GM12873 (cell line): ENCODE results near the gene DOHH.

ENCODE experiments used
- TF ChIP-seq, protein P1 (sequence below): IDR thresholded peaks from 2 replicates; pipeline ENCODE4 v1.5.1; 2012; ENCODE audit warnings: low read depth, mild to moderate bottlenecking, moderate library complexity, low read length, control low read depth; ENCODE audit not compliant: insufficient read depth; ENCODE audit errors: missing control alignments

The DOHH gene

GRCh38 chr19:3494051-3494450 lies 6.4 kb downstream of the DOHH start:
- TF ChIP-seq, protein P1, sequence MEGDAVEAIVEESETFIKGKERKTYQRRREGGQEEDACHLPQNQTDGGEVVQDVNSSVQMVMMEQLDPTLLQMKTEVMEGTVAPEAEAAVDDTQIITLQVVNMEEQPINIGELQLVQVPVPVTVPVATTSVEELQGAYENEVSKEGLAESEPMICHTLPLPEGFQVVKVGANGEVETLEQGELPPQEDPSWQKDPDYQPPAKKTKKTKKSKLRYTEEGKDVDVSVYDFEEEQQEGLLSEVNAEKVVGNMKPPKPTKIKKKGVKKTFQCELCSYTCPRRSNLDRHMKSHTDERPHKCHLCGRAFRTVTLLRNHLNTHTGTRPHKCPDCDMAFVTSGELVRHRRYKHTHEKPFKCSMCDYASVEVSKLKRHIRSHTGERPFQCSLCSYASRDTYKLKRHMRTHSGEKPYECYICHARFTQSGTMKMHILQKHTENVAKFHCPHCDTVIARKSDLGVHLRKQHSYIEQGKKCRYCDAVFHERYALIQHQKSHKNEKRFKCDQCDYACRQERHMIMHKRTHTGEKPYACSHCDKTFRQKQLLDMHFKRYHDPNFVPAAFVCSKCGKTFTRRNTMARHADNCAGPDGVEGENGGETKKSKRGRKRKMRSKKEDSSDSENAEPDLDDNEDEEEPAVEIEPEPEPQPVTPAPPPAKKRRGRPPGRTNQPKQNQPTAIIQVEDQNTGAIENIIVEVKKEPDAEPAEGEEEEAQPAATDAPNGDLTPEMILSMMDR: no peak

- TF ChIP-seq, protein P1: no peak
These were observed 6.8 kb downstream of the DOHH start for GRCh38 chr19:3493651-3494050.

DNA sequence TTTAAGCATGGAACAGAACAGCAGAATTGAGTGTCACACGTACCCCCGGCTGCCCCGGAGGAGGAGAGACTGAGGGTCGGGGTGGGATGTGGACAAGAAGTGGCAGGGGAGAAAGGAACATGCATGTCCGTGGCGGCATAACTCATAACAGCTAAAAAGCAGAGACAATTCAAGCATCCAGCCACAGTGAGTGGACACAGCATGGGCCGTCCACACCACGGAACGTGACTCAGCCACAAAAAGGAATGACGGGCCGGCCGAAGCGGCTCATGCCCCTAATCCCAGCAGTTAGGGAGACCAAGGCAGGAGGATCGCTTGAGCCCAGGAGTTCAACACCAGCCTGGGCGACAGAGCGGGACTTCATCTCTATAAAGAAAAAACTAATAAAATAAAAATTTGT lies 7.6 kb downstream of the DOHH start:
- TF ChIP-seq, protein P1: no peak

DNA sequence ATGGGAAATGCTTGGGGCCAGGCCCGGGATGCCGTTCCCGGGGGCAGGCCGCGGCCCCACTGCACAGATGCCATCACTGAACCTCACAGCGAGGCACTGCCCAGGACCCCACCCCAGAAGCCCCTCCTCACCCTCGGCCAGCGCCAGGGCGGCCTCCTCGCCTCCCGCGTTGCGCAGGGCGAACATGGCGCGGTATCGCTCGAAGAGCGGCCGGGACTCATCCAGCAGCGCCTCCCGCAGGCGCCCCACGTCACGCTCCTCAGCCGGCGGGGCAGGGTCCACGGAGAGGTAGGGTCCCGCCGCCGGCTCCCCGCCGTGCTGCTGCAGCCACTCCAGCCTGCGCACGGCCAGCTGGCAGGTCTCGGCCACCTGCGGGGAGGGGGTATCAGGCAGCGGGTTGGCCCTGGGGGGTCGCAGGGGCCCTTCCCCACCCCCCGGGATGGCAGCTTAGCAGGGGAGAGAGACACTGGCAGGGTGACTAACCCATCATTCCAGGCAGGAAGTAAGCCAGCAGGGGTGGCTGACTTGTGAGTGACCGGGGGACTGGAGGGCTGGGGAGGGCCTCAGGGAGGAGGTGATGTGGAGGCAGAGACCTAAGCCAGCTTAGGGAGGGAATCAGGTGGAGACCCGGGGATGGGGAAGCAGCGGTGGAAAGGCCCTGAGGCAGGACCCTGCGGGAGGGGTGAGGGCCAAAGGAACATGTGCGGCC lies 8.2 kb downstream of the DOHH start:
- TF ChIP-seq, protein P1: no peak

DNA sequence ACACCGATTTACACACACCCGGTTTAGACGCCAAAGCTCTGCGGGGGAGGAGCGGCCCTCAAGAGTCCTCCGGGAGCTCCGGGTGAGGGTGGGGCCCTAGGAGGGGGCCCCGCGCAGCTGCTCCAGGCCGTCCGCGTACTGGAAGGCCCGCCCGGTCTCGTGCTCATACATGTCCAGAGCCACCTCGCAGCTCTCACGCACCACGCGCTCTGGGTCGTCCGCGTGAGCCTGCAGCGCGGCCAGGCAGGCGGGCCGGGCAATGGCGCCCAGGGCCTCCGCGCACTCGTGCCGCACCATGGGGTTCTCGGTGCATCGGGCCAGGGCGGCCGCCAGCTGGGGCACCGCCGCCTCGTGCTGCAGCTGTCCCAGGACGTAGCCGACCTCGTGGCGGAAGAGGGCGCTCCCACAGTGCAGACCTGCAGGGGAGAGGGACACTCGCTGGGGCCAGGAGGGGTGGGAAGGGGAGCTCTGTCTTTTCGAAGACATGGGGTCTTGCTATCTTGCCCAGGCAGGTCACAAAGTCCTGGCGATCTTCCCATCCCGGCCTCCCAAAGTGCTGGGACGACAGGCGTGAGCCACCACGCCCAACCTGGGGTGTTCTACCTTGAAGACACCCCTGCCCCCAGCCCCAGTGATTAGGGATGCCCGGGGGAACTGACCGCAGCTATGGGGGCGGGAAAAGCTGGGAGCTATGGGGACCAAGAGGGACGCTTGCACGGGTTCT lies 8.9 kb downstream of the DOHH start:
- TF ChIP-seq, protein P1: no peak

GRCh38 chr19:3483226-3483628 lies 17.2 kb downstream of the DOHH start, which contains the start of gene SMIM44:
SMIM44 (minus strand) TSS chr19:3483441; CDS start chr19:3483403, 38 bp downstream.
- TF ChIP-seq, protein P1: no peak

DNA sequence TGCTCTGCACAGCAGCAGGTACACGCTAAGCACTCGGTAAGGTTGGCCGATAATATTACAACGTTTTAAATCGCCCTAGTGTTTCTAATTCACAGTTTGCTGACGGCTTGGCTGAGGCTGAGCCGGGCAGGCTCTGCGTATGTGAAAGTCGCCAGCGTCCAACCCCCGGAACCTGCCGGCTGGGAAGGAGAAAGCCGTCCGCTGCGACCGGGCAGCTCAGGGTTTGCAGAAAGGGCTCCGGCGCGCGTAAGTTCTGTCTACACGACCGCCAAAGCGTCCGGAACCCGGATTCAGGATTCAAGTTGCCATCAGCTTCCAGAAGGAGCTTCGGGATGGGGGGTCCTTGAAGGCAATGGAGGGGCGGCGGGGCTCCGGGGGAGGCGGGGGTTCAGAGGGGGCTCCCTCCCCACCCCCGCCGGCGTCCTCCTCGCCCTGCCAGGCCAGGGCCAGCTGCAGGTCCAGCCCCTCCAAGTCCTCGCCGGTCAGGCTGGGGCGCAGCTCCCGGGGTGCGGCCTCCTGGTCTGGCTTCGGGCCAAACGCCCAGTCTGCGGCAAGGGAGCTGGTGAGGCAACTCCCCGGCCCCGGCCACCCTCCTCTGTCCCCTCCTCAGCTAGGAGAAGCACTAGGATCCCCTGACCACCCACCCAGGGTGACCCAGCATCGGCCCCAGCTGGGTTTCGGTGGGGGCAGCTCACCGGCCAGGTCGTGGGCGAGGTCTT lies 17.8 kb downstream of the DOHH start:
- TF ChIP-seq, protein P1: no peak
